ENCODE measurements around the gene MLX.
"Not testable (repeated sequence)": the region's sequence is repeated elsewhere in the genome, so short reads cannot be mapped to it uniquely, and the experiment has no call there.

Gene MLX

GRCh38 chr17:42555961-42556617 is 10.8 kb upstream of the MLX start:
- not testable (repeated sequence) for H3K36me3 ChIP-seq (ENCODE audit: insufficient read depth, low read length); H3K9me2 ChIP-seq (replicated peaks; ENCODE audit: low read depth, low read length); H2AFZ ChIP-seq (ENCODE audit: low read length); H3K9me3 ChIP-seq (ENCODE audit: insufficient read depth, low read depth, low read length); H3F3A ChIP-seq (ENCODE audit: low read depth); H3K27me3 ChIP-seq (ENCODE audit: insufficient read depth, low read length, poor library complexity, severe bottlenecking)
- peaks cover 11% of the 10 kb centered on the region for H3K4me1 ChIP-seq (ENCODE audit: insufficient read depth, low read length, poor library complexity, severe bottlenecking)
- H4K20me1 ChIP-seq (ENCODE audit: insufficient read depth, low read length, poor library complexity, severe bottlenecking), result peaks cover 11% of the 10 kb centered on the region
- H3K79me2 ChIP-seq (ENCODE audit: insufficient read depth, low read length), result peaks cover 29% of the 10 kb centered on the region
- peak overlapping the region; percentile 88 for H3K9ac ChIP-seq (ENCODE audit: low read depth, low read length, poor library complexity, severe bottlenecking)
- H3K4me3 ChIP-seq (ENCODE audit: low read length, poor library complexity, severe bottlenecking), result peak overlapping the region; percentile 98
- peak; percentile 41 for TF ChIP-seq CTCF (conservative IDR thresholded peaks at IDR 0.05; ENCODE audit: low read length)
- H3K4me2 ChIP-seq (ENCODE audit: low read depth, low read length, poor library complexity, severe bottlenecking), result peak overlapping the region; percentile 87

- peaks cover 11% of the 10 kb centered on the region for H4K20me1 ChIP-seq (ENCODE audit: insufficient read depth, low read length, poor library complexity, severe bottlenecking)
- H3K4me2 ChIP-seq (ENCODE audit: low read depth, low read length, poor library complexity, severe bottlenecking), result no peak overlapping the region
- H3K27me3 ChIP-seq (ENCODE audit: insufficient read depth, low read length, poor library complexity, severe bottlenecking), result no peaks in the 10 kb centered on the region
- H3K79me2 ChIP-seq (ENCODE audit: insufficient read depth, low read length), result peaks cover 42% of the 10 kb centered on the region
- TF ChIP-seq EZH2phosphoT487 (IDR thresholded peaks at IDR 0.05; ENCODE audit: borderline replicate concordance), result no peak
- no peak for TF ChIP-seq CTCF (conservative IDR thresholded peaks at IDR 0.05; ENCODE audit: low read length)
- H3K9me2 ChIP-seq (replicated peaks; ENCODE audit: low read depth, low read length), result no peaks in the 10 kb centered on the region
- H3K4me1 ChIP-seq (ENCODE audit: insufficient read depth, low read length, poor library complexity, severe bottlenecking), result peaks cover 21% of the 10 kb centered on the region
- H2AFZ ChIP-seq (ENCODE audit: low read length), result no peak overlapping the region
- H3F3A ChIP-seq (ENCODE audit: low read depth), result 0 out of 2 replicates have a peak, but pooled peaks cover 6% of the 10 kb centered on the region
- H3K4me3 ChIP-seq (ENCODE audit: low read length, poor library complexity, severe bottlenecking), result no peak overlapping the region
- no peaks in the 10 kb centered on the region for H3K36me3 ChIP-seq (ENCODE audit: insufficient read depth, low read length)
- H3K9me3 ChIP-seq (ENCODE audit: insufficient read depth, low read depth, low read length), result no peaks in the 10 kb centered on the region
- no peak overlapping the region for H3K9ac ChIP-seq (ENCODE audit: low read depth, low read length, poor library complexity, severe bottlenecking)
These were observed 7.8 kb upstream of the MLX start for GRCh38 chr17:42559075-42559474.

GRCh38 chr17:42560246-42560645 is 6.7 kb upstream of the MLX start:
- H3K4me1 ChIP-seq (ENCODE audit: insufficient read depth, low read length, poor library complexity, severe bottlenecking), result peaks cover 20% of the 10 kb centered on the region
- no peak overlapping the region for H2AFZ ChIP-seq (ENCODE audit: low read length)
- peaks cover 9% of the 10 kb centered on the region for H4K20me1 ChIP-seq (ENCODE audit: insufficient read depth, low read length, poor library complexity, severe bottlenecking)
- TF ChIP-seq EZH2phosphoT487 (IDR thresholded peaks at IDR 0.05; ENCODE audit: borderline replicate concordance) (no peak), CTCF (conservative IDR thresholded peaks at IDR 0.05; ENCODE audit: low read length) (no peak)
- H3K9me2 ChIP-seq (replicated peaks; ENCODE audit: low read depth, low read length), result no peaks in the 10 kb centered on the region
- H3F3A ChIP-seq (ENCODE audit: low read depth), result 0 out of 2 replicates have a peak, but pooled peaks cover 6% of the 10 kb centered on the region
- peaks cover 39% of the 10 kb centered on the region for H3K79me2 ChIP-seq (ENCODE audit: insufficient read depth, low read length)
- peak overlapping the region; percentile 22 for H3K9ac ChIP-seq (ENCODE audit: low read depth, low read length, poor library complexity, severe bottlenecking)
- no peaks in the 10 kb centered on the region for H3K27me3 ChIP-seq (ENCODE audit: insufficient read depth, low read length, poor library complexity, severe bottlenecking)
- no peak overlapping the region for H3K4me3 ChIP-seq (ENCODE audit: low read length, poor library complexity, severe bottlenecking)
- no peaks in the 10 kb centered on the region for H3K9me3 ChIP-seq (ENCODE audit: insufficient read depth, low read depth, low read length)
- peaks cover 6% of the 10 kb centered on the region; the same call in 1 of the 2 replicates for H3K36me3 ChIP-seq (ENCODE audit: insufficient read depth, low read length)
- peak overlapping the region; percentile 4 for H3K4me2 ChIP-seq (ENCODE audit: low read depth, low read length, poor library complexity, severe bottlenecking)
